SH-SY5Y (cell line): Measurements from ENCODE around the gene ANKFY1.

ENCODE experiments used
- GATA2 ChIP-seq: IDR thresholded peaks from 2 replicates; pipeline ENCODE4 v1.6.1; 2011; ENCODE audit warnings: mild to moderate bottlenecking, low read depth, low read length
- GATA3 ChIP-seq: IDR thresholded peaks from 2 replicates; pipeline ENCODE4 v1.6.1; 2011; ENCODE audit warnings: low read depth, mild to moderate bottlenecking, low read length, moderate library complexity

DNA sequence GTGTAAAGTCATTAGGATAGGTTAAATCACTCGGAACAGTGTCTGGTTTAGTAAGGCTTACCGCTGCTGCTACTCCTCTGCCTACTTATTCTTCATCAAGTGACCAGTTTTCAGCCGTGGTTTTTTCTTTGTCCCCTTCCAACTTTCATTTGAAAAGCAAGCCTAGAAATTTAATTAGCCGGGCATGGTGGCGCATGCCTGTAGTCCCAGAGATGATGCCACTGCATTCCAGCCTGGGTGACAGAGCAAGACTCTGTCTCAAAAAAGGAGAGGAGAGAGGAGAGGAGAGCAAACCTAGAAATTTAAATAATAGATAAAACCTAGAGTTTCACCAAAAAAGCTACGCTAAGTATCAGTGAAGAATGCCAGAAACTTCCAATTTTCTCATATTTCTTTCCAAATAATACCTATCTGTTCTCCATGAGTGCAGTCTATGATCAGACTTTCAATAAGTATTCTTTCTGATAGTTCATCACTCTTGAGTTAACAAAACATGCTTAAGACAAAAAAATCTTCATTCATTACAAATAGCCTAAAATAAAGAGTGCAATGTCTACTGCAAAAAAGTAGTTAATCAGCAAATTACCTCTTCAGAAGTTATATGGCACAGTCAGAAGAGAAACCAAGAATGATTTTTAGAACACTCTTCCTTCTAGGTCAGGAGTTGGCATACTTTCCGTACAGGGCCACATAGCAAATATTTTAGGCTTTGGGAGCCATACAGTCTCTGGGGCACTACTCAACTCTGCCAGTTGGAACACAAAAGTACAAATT lies 15.1 kb downstream of the ANKFY1 start:
- TF ChIP-seq GATA2 (no peak), GATA3 (no peak)
